SK-MEL-5 (cell line): ENCODE data around the gene PISD. TPM values are rescaled to one million over a fixed set of nuclear protein-coding genes. Genes with fewer than 3 reads are reported as not detected.
"Not testable (repeated sequence)": the region's sequence is repeated elsewhere in the genome, so short reads cannot be mapped to it uniquely, and the experiment has no call there.

Experiments
- DNase-seq: peaks from one replicate; pipeline ENCODE4 v3.0.0-alpha.2; 2016; ENCODE audit warnings: low read depth, low spot score
- in situ Hi-C: cut with HindIII; loops from 2 replicates; pipeline ENCODE4 v1.10.0; 2016; ENCODE audit warnings: low sequenced_read_pairs, high pct_unique_total_duplicates, low pct_unique_long_range_greater_than_20kb
- total RNA-seq: library from RNA; depleted of rRNA; stranded (reverse); fragments of >200 nt; shearing (Covaris generic); gene quantifications from 2 replicates; pipeline ENCODE4 v1.2.3, GENCODE V29; 2014

The PISD gene
- total RNA-seq, 1 experiment from 2014 or later = 26.8 TPM

DNA sequence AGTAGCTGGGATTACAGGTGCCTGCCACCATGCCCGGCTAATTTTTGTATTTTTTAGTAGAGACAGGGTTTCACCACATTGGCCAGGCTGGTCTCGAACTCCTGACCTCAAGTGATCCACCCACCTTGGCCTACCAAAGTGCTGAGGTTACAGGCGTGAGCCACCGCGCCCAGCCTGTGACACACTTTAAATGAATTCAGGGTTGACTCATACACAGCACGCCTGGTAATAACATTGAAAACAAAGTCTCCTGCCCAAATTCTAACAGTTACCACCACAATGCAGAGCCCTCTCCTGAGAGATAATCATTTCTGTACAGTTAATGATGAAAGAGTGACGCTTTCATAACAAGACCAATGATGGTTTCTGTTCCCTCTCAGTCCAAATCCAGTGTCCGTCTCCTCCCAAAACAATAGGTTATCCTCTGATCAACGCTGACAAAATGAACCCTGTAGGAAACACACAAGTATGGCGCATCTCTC is 1.1 kb downstream of the PISD start:
- DNase-seq, in situ Hi-C loops: not testable (repeated sequence)

DNA sequence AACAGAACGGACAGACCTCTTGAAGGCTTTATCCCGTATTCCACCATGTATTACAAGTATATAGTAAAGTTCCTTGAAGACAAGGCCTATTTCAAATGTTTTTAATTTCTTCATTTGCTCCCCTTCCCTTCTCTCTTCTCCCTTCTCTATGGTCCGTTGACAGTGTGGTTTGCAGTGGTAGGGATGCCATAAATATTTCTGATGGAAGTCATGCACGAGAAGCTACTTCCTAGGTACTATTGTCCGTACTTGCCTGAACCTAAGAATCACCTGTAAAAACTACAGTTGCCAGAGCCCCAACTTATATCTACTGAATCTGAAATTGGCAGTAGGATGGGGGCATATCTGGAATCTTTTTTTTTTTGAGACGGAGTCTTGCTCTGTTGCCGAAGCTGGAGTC is 2.8 kb downstream of the PISD start:
- in situ Hi-C loops = no loop called here
- no peak for DNase-seq

DNA sequence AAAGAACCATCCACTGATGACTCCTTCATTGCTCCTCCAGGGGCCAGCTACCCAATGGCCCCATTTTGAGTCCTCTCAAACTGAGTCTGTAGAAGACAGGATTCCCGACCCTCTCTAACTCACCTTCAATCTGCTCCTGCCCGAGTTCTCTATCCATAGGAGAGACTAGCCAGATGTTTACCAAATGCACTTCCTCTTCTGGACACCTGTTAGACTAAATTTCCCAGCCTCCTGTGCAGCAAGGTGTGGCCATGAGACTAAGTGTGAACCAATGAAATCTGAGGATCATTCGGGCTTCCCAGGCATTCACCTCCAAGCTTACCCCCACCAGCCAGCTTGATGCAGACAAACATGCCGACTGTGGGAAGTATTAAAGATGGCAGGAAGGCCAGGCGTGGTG is 7.6 kb downstream of the PISD start:
- in situ Hi-C loops = no loop called here
- no peak for DNase-seq

DNA sequence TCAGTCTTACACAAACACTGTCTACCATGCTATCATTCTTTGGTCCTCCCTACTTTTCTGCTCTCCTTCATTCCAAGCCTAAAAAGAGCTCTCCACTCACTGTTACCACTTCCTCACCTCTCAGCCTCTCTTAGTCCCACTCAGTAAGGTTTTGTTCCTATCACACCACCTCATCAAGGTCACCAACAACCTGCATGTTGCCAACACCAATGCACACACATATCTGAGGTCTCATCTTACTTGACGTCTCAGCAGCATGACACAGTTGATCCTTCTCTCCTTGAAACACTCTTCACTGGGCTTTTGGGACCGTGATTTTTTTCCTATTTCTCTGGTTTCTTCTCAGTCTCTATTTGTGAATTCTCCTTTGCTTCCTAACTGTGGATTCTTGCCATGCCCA is 8.1 kb downstream of the PISD start:
- no peak for DNase-seq
- in situ Hi-C loops = no loop called here

DNA sequence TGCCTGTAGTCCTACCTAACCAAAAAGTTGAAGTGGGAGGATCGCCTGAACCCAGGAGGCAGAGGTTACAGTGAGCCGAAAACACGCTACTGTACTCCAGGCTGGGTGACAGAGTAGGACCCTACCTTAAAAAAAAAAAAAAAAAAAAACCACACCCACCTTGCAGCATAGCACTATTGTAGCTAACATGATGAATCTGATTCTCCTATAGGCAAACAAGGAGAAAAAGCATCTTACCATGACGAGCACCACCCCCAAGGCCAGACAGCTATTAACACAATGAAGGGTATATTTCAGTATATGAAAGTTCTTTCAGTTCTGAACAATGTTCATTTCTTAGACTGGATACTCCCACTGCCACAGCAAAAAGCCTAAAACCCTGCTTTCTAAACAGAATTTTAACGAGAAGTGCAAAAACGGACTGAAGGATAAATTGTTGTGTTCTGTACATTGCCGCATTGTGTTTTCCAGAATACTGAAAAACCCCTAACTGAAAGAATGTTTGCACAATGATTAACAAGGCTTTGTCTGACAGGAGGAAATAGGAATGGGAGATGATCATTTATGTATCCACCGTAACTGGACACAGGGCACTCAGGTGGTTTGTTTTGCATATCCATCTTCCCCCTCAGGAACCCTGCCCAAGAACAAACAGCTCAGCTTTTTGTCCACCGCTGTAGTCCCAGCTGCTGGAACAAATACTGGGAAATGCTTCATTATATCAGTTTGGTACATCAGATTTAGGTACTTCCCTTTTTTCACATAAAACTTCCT is 8.9 kb downstream of the PISD start:
- in situ Hi-C loops = no loop called here
- no peak for DNase-seq

DNA sequence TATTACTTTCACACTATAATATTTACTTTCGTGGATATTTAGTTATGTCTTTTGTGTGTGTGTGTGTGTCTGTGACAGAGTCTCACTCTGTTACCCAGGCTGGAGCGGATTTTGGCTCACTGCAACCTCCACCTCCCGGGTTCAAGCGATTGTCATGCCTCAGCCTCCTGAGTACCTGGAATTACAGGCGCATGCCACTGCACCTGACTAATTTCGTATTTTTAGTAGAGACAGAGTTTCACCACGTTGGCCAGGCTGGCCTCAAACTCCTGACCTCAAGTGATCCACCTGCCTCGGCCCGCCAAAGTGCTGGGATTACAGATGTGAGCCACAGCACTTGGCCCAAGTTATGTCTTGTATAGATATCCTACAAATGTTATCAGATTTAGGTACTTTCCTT is 9.9 kb downstream of the PISD start:
- no peak for DNase-seq
- in situ Hi-C loops = no loop called here

DNA sequence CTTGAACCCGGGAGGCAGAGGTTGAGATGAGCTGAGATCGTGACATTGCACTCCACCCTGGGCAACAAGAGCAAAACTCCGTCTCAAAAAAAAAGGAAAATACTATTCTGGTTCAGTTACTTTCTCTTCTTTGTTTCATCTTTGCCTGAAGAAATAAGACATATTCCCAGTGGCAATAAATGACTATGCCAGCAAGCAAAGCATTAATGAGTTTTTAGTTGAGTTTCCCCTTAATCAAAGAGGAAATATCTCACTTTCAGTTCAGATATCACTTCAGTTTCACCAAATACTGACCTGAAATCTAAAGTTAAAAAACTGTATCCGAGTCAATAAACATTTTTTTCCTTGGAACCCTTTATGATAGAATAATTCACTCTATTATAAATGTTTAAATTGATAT is 10.4 kb downstream of the PISD start:
- in situ Hi-C loops = no loop called here
- no peak for DNase-seq

DNA sequence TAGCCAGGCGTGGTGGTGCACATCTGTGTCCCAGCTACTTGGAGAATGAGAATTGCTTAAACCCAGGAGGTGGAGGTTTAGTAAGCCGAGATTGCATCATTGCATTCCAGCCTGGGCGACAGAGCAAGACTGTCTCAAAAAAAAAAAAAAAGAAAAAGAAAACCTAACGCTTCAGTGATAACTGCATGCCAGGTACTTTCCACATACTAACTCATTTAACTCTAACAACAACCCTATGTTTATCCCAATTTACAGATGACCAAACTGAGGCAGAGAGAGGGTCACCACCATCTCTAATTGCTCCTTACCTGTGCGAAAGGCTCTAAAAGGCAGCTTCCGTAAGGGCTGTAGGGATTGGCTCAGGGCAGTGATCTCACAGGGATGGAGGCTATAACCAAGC is 11.6 kb downstream of the PISD start:
- DNase-seq = no peak

DNA sequence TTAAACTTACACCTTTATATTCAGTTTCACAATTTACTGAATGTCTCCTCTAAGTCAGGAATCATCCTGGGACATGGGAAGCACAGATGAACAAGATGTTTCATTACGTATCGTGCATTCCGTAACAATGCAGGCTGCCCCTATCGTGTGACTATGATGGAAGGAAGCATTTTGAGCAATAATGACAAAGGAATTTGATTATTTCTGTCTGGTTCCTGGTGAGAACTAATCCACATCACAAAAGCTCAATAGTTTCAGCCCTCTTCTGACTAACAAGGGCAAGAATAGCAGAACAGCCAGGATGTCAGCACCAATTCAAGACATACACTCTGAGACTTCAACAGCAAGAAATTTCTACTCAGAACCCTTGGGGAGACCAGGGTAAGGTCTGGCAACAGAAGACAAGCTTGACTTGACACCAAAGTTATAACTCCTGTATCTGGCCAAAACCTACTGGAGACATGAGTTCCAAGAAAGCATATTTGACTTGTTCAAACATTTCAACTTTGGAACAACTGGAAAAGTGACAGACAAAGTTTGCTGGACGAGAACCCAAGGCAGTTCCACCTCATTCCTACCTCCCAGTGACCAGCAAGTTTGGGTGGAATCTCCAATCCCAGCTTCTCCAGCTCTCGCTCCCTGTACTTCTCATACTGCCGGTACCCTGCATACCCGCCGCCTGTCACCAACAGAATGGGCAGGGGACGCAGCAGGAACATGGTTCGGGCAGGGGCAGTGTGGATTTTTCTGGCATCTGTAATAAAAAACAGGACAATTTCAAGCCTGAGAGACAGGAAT is 14.3 kb downstream of the PISD start:
- no peak for DNase-seq

More for the DNA sequence above, 11.6 kb downstream of the PISD start:
- in situ Hi-C loops = no loop called here

DNA sequence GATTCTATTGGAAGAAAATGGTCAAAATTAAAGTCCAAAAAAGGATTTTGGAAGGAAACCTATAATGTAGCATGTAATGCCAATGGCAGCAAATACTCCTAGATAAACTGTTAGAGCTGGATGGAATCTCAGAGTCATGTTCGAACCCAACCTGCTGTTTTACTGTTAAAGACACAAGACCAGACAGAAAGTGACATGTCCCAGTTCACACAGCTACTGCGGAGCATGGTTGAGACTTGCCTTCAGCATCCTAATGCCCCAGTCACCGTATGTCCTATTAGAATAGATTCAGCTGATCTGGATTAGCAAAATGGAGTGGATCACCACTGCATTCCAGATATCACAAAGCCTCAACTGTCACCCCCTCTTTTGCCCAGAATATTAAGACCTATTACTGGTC is 14.9 kb downstream of the PISD start:
- in situ Hi-C loops = no loop called here
- no peak for DNase-seq

More for the DNA sequence above, 14.3 kb downstream of the PISD start:
- in situ Hi-C loops = no loop called here

DNA sequence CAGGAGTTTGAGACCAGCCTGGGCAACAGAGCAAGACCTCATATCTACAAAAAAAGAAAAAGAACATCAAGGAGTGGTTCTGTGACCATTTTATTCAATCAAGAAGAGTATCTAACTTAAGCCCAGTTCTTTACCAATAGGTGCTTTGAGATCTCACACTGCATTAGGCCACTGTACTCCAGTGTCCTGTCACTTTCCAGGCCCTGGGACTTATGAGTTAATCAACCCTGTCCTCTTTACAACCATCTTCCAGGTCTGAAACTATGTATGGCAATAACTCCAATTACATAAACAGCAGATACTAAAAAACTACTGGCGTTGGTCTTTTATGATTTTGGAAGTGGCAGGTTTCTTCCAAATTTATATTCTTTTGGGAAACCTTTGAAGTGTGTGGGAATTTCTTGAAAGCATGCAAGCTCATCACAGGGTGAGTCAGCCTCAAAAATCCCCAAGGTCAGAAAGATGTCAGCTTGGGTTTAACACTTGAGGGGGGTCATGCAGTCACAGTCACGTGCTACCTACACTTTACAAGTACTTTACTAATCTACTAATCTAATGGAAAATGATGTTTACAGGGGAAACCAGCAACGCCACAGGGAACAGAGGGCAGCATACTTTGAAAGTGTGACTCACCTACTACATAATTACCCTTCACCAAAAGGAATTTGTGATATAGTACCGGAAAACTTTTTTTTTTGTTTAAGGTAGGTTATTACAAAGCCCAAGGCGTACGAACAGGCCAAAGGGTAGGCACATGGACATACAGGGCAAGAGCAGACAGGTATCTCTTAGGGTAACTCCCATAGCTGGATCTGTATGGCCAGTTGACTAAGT is 15.6 kb downstream of the PISD start:
- DNase-seq = no peak
- in situ Hi-C loops = no loop called here

DNA sequence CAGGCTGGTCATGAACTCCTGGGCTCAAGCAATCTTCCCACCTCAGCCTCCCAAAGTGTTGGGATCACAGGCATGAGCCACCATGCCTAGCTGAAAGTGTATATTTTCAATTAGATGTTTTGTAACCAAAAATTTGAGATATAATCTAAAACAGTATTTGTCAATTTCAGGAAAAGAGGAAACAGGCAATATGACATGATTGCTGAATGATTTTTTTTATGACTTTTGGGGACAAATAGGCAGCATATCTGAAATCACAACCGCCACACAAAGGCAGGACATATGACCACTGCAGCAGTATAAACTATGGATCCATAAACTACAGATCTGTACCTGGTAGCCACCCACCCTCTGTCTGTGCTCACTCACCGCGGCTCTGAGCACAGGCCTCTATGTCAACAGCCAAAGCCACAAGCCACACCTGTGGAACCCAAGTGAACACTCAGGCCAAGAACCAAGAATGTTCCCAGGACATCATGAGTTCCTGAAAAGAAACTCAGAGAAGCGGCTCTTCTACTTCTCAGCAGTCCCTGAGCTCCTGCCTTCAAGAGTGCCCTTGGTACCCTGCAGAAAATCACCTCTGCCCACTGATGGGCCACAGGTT is 22.5 kb downstream of the PISD start:
- in situ Hi-C loops = no loop called here
- DNase-seq = no peak

DNA sequence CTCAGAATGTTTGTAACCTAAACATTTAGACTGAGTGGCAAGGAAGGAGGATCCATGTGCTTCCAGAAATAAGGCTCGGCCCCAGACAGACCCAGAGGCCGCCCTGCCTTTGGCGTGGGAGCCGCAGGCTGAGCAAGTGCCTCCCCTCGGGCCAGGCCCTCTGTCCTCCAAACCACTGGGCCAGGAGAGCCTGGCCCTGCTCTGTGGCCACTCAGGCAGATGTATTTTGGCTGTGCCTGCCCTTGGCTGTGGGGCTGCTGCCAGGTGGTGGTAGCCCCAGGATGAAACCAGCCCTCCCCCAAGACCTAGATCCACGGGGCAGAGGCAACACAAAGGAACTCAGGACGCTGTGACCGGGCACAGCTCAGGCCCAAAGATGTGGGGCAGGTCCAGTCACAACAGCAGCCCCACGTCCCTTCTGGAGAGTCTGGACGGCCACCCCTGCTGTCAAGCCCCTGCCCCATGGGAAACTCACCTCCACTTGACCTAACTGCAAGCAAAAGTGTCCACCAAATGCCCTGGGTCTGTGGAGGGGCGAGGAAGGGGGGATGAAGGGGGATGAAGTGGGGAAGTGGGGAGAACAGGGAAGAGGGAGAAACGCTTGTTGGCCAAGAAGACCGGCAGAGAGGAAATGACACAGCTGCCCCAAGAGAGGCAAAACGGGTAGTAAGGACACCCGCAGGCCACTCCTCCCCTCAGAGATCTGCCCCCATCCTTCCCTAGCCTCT is 24.0 kb downstream of the PISD start:
- no peak for DNase-seq
- in situ Hi-C loops = no loop called here

DNA sequence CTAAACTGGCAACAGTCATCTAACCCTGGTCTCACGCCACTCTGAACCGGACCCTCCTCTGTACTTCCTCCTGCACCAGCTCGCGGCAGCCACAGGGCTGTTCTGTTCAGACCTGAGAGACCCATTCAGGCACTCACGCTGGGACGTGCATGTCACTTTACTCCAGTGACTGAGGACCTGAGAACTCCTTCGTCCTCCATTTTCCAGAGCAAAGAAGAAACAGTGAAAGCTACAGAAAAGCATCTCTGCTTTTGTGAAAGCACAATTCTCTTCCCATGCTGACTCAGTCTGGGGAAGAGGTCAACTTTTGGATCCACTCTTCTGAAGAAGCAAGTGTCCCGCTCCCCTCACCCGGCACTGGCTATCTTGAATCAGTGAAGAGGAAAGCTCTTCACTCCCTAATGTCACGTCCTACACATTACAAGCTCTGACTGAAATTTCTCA is 24.5 kb downstream of the PISD start:
- DNase-seq = no peak
- in situ Hi-C loops = no loop called here

DNA sequence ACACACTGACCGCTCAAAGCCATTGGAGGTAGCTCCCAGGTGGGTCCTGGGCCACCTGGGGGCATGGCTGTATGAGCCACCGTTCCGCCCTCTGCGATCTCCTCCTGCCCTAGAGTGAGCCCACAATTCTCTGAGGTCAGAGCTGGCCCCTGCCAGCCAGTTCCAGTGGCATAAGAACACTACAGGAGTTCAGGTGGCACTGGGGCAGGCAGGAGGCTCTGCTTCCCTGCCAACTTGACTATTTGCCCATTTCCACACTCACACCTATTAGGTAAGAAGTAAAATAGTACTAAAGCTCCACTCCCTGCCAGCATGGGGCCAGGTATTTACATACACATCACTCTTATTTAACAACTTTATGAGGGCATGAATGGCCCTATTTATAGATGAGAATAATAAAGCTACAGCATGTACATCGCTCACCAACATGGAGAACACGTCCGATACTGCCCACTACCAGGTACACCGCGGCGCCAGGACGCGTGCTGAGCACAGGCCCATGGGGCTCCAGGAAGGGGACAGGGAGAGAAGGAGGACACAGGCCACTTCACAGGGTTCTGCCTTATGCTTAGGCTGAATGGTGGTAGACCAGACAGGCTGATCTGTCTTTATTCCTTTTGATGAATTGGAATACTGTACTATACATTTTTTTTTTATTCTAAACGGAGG is 26.2 kb downstream of the PISD start:
- no peak for DNase-seq
- in situ Hi-C loops = no loop called here

DNA sequence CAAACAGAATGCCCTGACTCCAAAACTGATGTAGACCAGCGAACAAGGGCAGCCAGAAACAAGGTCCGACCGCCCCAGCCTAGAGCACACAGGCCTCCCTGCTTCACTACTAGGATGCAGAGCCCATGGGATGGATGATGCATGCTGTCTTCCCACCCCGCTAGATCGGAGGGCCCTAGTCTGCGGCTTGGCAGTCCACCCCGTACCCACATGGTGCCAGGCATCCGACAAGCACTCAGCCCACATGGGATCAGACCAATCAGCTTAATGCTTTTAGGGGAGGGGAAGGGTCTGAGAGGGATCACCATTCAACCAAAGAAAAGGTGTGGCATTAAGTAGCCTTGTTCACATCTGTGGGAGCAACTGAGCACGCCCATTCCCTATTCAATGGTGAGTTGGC is 30.6 kb downstream of the PISD start:
- in situ Hi-C loops = no loop called here
- no peak for DNase-seq
